GM21515 (cell line): ENCODE results near the gene NFYC.

ENCODE experiments used
- ATAC-seq: cut with Tn5 transposase; IDR thresholded peaks from one replicate; pipeline ENCODE4 v1.9.1; 2021; ENCODE audit not compliant: unreplicated experiment

The NFYC gene

GRCh38 chr1:40777224-40777970 lies 85.9 kb downstream of the NFYC start:
- no peak for ATAC-seq

GRCh38 chr1:40780678-40781607 lies 89.4 kb downstream of the NFYC start:
- ATAC-seq: no peak

GRCh38 chr1:40781608-40781971 lies 90.1 kb downstream of the NFYC start:
- no peak for ATAC-seq

- ATAC-seq: no peak
Measured at GRCh38 chr1:40782371-40782956, 91.0 kb downstream of the NFYC start.

GRCh38 chr1:40783001-40783905 lies 91.7 kb downstream of the NFYC start, which contains the start of gene KCNQ4:
TSS of gene KCNQ4 (plus strand) at chr1:40783787. CDS start at chr1:40784094, 307 bp downstream.
- no peak for ATAC-seq

GRCh38 chr1:40784141-40784770 lies 92.8 kb downstream of the NFYC start:
- ATAC-seq: no peak

GRCh38 chr1:40784771-40785151 lies 93.3 kb downstream of the NFYC start:
- no peak for ATAC-seq

- no peak for ATAC-seq
Measured at GRCh38 chr1:40785446-40785845, 93.9 kb downstream of the NFYC start.

- ATAC-seq: no peak
Measured at GRCh38 chr1:40786171-40786994, 94.9 kb downstream of the NFYC start.

- no peak for ATAC-seq
Measured at GRCh38 chr1:40786995-40787705, 95.6 kb downstream of the NFYC start.

GRCh38 chr1:40787737-40788560 lies 96.4 kb downstream of the NFYC start:
- ATAC-seq: no peak

GRCh38 chr1:40788561-40789341 lies 97.2 kb downstream of the NFYC start:
- ATAC-seq: no peak

GRCh38 chr1:40789342-40789598 lies 97.8 kb downstream of the NFYC start:
- ATAC-seq: no peak

GRCh38 chr1:40789661-40790430 lies 98.3 kb downstream of the NFYC start:
- ATAC-seq: no peak

GRCh38 chr1:40792036-40792435 lies 100.5 kb downstream of the NFYC start:
- no peak for ATAC-seq

GRCh38 chr1:40793617-40794016 lies 102.1 kb downstream of the NFYC start:
- ATAC-seq: no peak

GRCh38 chr1:40794048-40794447 lies 102.5 kb downstream of the NFYC start:
- no peak for ATAC-seq
